K562 (cell line): Measurements from ENCODE around the gene ARF1. TPM values are rescaled to one million over a fixed set of nuclear protein-coding genes. Genes with fewer than 3 reads are reported as not detected.

Source experiments
- DACH1 ChIP-seq: fragments of 450-650 bp; IDR thresholded peaks from 2 replicates; pipeline ENCODE4 v1.6.1; 2018; ENCODE audit not compliant: partially characterized antibody
- KDM1A ChIP-seq, 2 experiments: fragments of 450-650 bp; IDR thresholded peaks; 2 replicates each; pipeline ENCODE4 v1.6.1; 2016; ENCODE audit warnings: mild to moderate bottlenecking in 2 of 2
- MEIS2 ChIP-seq: fragments of 450-650 bp; IDR thresholded peaks from 2 replicates; pipeline ENCODE4 v1.6.1; 2014; ENCODE audit warnings: mild to moderate bottlenecking; ENCODE audit not compliant: partially characterized antibody
- NR3C1 ChIP-seq: sonication (generic); formaldehyde crosslinking; IDR thresholded peaks from 2 replicates; pipeline ENCODE4 v1.8.1; 2022; ENCODE audit warnings: missing genetic modification reagents
- PHTF2 ChIP-seq: fragments of 250-450 bp; sonication (Bioruptor Pico); IDR thresholded peaks from 2 replicates; pipeline ENCODE4 v1.5.0; 2021; ENCODE audit warnings: mild to moderate bottlenecking
- PURB ChIP-seq: sonication (generic); formaldehyde crosslinking; IDR thresholded peaks from 2 replicates; pipeline ENCODE4 v1.9.0; 2021; ENCODE audit warnings: low read depth, mild to moderate bottlenecking, missing genetic modification reagents
- SIX5 ChIP-seq, 2 experiments: IDR thresholded peaks; 2 replicates each; pipeline ENCODE4 v1.6.1; 2011; ENCODE audit warnings: low read length in 2 of 2, borderline replicate concordance in 1 of 2, low read depth in 1 of 2, mild to moderate bottlenecking in 1 of 2, moderate library complexity in 1 of 2; ENCODE audit not compliant: insufficient read depth in 1 of 2
- SMARCA5 ChIP-seq: fragments of 450-650 bp; IDR thresholded peaks from 2 replicates; pipeline ENCODE4 v1.6.1; 2016
- SOX6 ChIP-seq: fragments of 450-650 bp; IDR thresholded peaks from 2 replicates; pipeline ENCODE4 v1.6.1; 2014; ENCODE audit warnings: mild to moderate bottlenecking
- SRSF3 ChIP-seq: fragments of 200-400 bp; formaldehyde crosslinking; IDR thresholded peaks from 2 replicates; pipeline ENCODE4 v1.6.1; 2016; ENCODE audit warnings: mild to moderate bottlenecking, low read length, moderate library complexity; ENCODE audit not compliant: insufficient read depth
- SUPT5H ChIP-seq: fragments of 450-650 bp; IDR thresholded peaks from 2 replicates; pipeline ENCODE4 v1.6.1; 2016
- ZNF232 ChIP-seq: sonication (generic); formaldehyde crosslinking; IDR thresholded peaks from 2 replicates; pipeline ENCODE4 v1.8.0; 2022; ENCODE audit warnings: mild to moderate bottlenecking, missing genetic modification reagents
- ZNF436 ChIP-seq: fragments of 250-450, 450-650 bp; sonication (Bioruptor Pico); formaldehyde crosslinking; IDR thresholded peaks from 2 replicates; pipeline ENCODE4 v1.7.0; 2020; ENCODE audit warnings: mild to moderate bottlenecking
- polyA plus RNA-seq, 8 experiments: library from polyadenylated mRNA; depleted of rRNA in 4 of 8; stranded (reverse) in 5 of 8; unstranded in 3 of 8; fragments of >200 nt; fragmentation: Nextera tagmentation in 2 of 8; fragmentation: Illumina TruSeq in 1 of 8; extraction: Ambion mirVana in 2 of 8; extraction: Trizol in 1 of 8; gene quantifications; 2 replicates each; pipeline versions ENCODE4 v1.2.1 to v1.2.3, GENCODE V29; 2011 to 2014; ENCODE audit warnings: inconsistent platforms in 1 of 8, missing spikeins in 1 of 8
- total RNA-seq, 7 experiments: library from RNA; depleted of rRNA in 6 of 7; stranded (reverse); fragments of >200 nt in 6 of 7; fragmentation: Illumina TruSeq in 2 of 7; extraction: Trizol in 2 of 7; gene quantifications; 2 replicates each; pipeline versions ENCODE4 v1.2.1 to v1.2.3, GENCODE V29; 2011 to 2021; ENCODE audit warnings: low replicate concordance in 1 of 7
- TF ChIP-seq, protein P1 (sequence below): fragments of 250-450 bp; sonication (Bioruptor Pico); IDR thresholded peaks from 2 replicates; pipeline ENCODE4 v1.9.0; 2021; ENCODE audit warnings: mild to moderate bottlenecking, inconsistent platforms
- TF ChIP-seq, protein P2 (sequence below): sonication (generic); formaldehyde crosslinking; IDR thresholded peaks from 2 replicates; pipeline ENCODE4 v1.9.0; 2022; ENCODE audit warnings: mild to moderate bottlenecking, missing genetic modification reagents
- TF ChIP-seq, protein P3 (sequence below): sonication (generic); formaldehyde crosslinking; IDR thresholded peaks from 2 replicates; pipeline ENCODE4 v1.8.1; 2023; ENCODE audit warnings: mild to moderate bottlenecking, missing genetic modification reagents
- TF ChIP-seq, protein P4 (sequence below), 3 experiments: fragments of 200-800 bp in 1 of 3; sonication (Bioruptor generic) in 1 of 3; sonication (generic) in 1 of 3; formaldehyde crosslinking in 1 of 3; IDR thresholded peaks; 2 replicates each; pipeline versions ENCODE4 v1.6.1 to v1.8.0; 2016 to 2022; ENCODE audit warnings: mild to moderate bottlenecking in 2 of 3, missing compliant biosample characterization in 2 of 3, missing genetic modification characterization in 2 of 3, missing genetic modification reagents in 1 of 3
- TF ChIP-seq, protein P5 (sequence below): fragments of 250-450 bp; sonication (Bioruptor Pico); IDR thresholded peaks from 2 replicates; pipeline ENCODE4 v1.8.0; 2022; ENCODE audit warnings: inconsistent platforms, mild to moderate bottlenecking, moderate library complexity, borderline replicate concordance
- TF ChIP-seq, protein P6 (sequence below): fragments of 250-450 bp; sonication (Bioruptor Pico); IDR thresholded peaks from 2 replicates; pipeline ENCODE4 v1.5.0; 2021; ENCODE audit warnings: mild to moderate bottlenecking, borderline replicate concordance

ARF1 gene
- total and polyA plus RNA-seq, 9 of the 15 experiments (the other 6 are each of a cell fraction or from before 2014, with no cell fraction given): 69.8 to 593 (median 325) TPM

DNA sequence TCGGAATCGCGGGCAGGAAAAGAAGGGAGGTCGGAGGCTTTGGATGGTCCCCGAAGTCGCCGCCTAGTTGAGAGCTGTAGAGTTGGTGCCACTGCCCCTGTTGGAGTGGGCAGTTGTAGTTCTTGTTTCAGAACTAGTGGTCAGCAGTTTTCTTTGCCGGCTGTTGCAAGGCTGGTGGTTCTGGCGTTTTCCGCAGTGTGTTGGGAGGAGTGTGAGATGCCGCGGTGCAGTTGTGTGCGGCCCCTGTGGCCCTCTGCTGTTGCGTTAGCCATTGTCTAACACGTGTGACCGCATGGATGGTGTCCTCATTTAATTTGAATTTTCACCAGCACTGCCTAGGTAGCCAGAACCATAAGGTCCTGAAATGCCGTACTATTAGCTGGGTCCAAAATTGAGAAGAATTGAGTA, 1.4 kb downstream of the ARF1 start (continued):
- TF ChIP-seq, protein P1, sequence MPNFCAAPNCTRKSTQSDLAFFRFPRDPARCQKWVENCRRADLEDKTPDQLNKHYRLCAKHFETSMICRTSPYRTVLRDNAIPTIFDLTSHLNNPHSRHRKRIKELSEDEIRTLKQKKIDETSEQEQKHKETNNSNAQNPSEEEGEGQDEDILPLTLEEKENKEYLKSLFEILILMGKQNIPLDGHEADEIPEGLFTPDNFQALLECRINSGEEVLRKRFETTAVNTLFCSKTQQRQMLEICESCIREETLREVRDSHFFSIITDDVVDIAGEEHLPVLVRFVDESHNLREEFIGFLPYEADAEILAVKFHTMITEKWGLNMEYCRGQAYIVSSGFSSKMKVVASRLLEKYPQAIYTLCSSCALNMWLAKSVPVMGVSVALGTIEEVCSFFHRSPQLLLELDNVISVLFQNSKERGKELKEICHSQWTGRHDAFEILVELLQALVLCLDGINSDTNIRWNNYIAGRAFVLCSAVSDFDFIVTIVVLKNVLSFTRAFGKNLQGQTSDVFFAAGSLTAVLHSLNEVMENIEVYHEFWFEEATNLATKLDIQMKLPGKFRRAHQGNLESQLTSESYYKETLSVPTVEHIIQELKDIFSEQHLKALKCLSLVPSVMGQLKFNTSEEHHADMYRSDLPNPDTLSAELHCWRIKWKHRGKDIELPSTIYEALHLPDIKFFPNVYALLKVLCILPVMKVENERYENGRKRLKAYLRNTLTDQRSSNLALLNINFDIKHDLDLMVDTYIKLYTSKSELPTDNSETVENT: no peak
- TF ChIP-seq MEIS2: no peak
- no peak for TF ChIP-seq SRSF3
- 0 out of 2 replicates have a peak, but pooled peaks have one; percentile 0 for TF ChIP-seq ZNF232 (CRISPR knock-in tag)
- TF ChIP-seq SUPT5H: 0 out of 2 replicates have a peak, but pooled peaks have one; percentile 3
- TF ChIP-seq KDM1A (IDR thresholded peaks at IDR 0.05): no peak
- TF ChIP-seq, protein P2, sequence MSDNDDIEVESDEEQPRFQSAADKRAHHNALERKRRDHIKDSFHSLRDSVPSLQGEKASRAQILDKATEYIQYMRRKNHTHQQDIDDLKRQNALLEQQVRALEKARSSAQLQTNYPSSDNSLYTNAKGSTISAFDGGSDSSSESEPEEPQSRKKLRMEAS (CRISPR knock-in tag): peak; percentile 82
- TF ChIP-seq SIX5 (IDR thresholded peaks at IDR 0.05; ENCODE audit: borderline replicate concordance in 1 of 2, insufficient read depth in 1 of 2, low read depth in 1 of 2, low read length in 2 of 2): no peak
- TF ChIP-seq SMARCA5: 0 out of 2 replicates have a peak, but pooled peaks have one; percentile 6
- no peak for TF ChIP-seq ZNF436 (CRISPR knock-in tag)
- TF ChIP-seq DACH1: no peak
- TF ChIP-seq, protein P3, sequence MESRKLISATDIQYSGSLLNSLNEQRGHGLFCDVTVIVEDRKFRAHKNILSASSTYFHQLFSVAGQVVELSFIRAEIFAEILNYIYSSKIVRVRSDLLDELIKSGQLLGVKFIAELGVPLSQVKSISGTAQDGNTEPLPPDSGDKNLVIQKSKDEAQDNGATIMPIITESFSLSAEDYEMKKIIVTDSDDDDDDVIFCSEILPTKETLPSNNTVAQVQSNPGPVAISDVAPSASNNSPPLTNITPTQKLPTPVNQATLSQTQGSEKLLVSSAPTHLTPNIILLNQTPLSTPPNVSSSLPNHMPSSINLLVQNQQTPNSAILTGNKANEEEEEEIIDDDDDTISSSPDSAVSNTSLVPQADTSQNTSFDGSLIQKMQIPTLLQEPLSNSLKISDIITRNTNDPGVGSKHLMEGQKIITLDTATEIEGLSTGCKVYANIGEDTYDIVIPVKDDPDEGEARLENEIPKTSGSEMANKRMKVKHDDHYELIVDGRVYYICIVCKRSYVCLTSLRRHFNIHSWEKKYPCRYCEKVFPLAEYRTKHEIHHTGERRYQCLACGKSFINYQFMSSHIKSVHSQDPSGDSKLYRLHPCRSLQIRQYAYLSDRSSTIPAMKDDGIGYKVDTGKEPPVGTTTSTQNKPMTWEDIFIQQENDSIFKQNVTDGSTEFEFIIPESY: no peak
- no peak for TF ChIP-seq PHTF2 (CRISPR knock-in tag)
- TF ChIP-seq NR3C1 (CRISPR knock-in tag): no peak
- TF ChIP-seq SOX6: no peak
- TF ChIP-seq PURB (CRISPR knock-in tag): no peak
- TF ChIP-seq, protein P4, sequence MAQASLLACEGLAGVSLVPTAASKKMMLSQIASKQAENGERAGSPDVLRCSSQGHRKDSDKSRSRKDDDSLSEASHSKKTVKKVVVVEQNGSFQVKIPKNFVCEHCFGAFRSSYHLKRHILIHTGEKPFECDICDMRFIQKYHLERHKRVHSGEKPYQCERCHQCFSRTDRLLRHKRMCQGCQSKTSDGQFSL (CRISPR knock-in tag; IDR thresholded peaks at IDR 0.05): no peak
- TF ChIP-seq, protein P4 (tag; IDR thresholded peaks at IDR 0.05): no peak
- TF ChIP-seq, protein P5, sequence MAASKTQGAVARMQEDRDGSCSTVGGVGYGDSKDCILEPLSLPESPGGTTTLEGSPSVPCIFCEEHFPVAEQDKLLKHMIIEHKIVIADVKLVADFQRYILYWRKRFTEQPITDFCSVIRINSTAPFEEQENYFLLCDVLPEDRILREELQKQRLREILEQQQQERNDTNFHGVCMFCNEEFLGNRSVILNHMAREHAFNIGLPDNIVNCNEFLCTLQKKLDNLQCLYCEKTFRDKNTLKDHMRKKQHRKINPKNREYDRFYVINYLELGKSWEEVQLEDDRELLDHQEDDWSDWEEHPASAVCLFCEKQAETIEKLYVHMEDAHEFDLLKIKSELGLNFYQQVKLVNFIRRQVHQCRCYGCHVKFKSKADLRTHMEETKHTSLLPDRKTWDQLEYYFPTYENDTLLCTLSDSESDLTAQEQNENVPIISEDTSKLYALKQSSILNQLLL (CRISPR knock-in tag): no peak
- TF ChIP-seq, protein P6, sequence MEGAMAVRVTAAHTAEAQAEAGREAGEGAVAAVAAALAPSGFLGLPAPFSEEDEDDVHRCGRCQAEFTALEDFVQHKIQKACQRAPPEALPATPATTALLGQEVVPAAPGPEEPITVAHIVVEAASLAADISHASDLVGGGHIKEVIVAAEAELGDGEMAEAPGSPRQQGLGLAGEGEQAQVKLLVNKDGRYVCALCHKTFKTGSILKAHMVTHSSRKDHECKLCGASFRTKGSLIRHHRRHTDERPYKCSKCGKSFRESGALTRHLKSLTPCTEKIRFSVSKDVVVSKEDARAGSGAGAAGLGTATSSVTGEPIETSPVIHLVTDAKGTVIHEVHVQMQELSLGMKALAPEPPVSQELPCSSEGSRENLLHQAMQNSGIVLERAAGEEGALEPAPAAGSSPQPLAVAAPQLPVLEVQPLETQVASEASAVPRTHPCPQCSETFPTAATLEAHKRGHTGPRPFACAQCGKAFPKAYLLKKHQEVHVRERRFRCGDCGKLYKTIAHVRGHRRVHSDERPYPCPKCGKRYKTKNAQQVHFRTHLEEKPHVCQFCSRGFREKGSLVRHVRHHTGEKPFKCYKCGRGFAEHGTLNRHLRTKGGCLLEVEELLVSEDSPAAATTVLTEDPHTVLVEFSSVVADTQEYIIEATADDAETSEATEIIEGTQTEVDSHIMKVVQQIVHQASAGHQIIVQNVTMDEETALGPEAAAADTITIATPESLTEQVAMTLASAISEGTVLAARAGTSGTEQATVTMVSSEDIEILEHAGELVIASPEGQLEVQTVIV: no peak
